Measurements from ENCODE around the gene UIMC1.

Gene UIMC1

GRCh38 chr5:176906796-176907195 lies 99.8 kb downstream of the UIMC1 start:
- no peak for DNase-seq (ENCODE audit: insufficient read length, low spot score)
- FAIRE-seq: no peak

- no peak for FAIRE-seq
Observed at GRCh38 chr5:176906126-176906525, 100.5 kb downstream of the UIMC1 start.

GRCh38 chr5:176904276-176904675 lies 102.3 kb downstream of the UIMC1 start:
- no peak for FAIRE-seq

More at GRCh38 chr5:176906126-176906525, 100.5 kb downstream of the UIMC1 start:
- no peak for DNase-seq (ENCODE audit: insufficient read length, low spot score)

GRCh38 chr5:176902911-176903664 lies 103.5 kb downstream of the UIMC1 start:
- FAIRE-seq (no peak), DNase-seq (ENCODE audit: insufficient read length, low spot score) (no peak)

More at GRCh38 chr5:176904276-176904675, 102.3 kb downstream of the UIMC1 start:
- DNase-seq (ENCODE audit: insufficient read length, low spot score): no peak

GRCh38 chr5:176902102-176902814 lies 104.3 kb downstream of the UIMC1 start:
- DNase-seq (ENCODE audit: insufficient read length, low spot score) (no peak), FAIRE-seq (no peak)

- FAIRE-seq (no peak), DNase-seq (ENCODE audit: insufficient read length, low spot score) (no peak)
Observed at GRCh38 chr5:176901260-176902101, 105.1 kb downstream of the UIMC1 start.

GRCh38 chr5:176900780-176901204 lies 105.8 kb downstream of the UIMC1 start:
- FAIRE-seq: no peak

GRCh38 chr5:176899946-176900779 lies 106.4 kb downstream of the UIMC1 start:
- FAIRE-seq: no peak
- no peak for DNase-seq (ENCODE audit: insufficient read length, low spot score)

More at GRCh38 chr5:176900780-176901204, 105.8 kb downstream of the UIMC1 start:
- DNase-seq (ENCODE audit: insufficient read length, low spot score): no peak

- no peak for DNase-seq (ENCODE audit: insufficient read length, low spot score)
- no peak for FAIRE-seq
Observed at GRCh38 chr5:176899296-176899891, 107.2 kb downstream of the UIMC1 start, which contains the start of gene HK3. Gene HK3, minus strand, starts transcription at chr5:176899346. Its CDS starts 3,187 bp downstream, at chr5:176896159.

GRCh38 chr5:176897263-176897662 lies 109.3 kb downstream of the UIMC1 start:
- FAIRE-seq: no peak
- DNase-seq (ENCODE audit: insufficient read length, low spot score): no peak

GRCh38 chr5:176895831-176896230 lies 110.7 kb downstream of the UIMC1 start:
- FAIRE-seq (no peak), DNase-seq (ENCODE audit: insufficient read length, low spot score) (no peak)

- FAIRE-seq (no peak), DNase-seq (ENCODE audit: insufficient read length, low spot score) (no peak)
Observed at GRCh38 chr5:176894298-176894697, 112.3 kb downstream of the UIMC1 start.

- DNase-seq (ENCODE audit: insufficient read length, low spot score) (no peak), FAIRE-seq (no peak)
Observed at GRCh38 chr5:176892663-176893062, 113.9 kb downstream of the UIMC1 start.

- DNase-seq (ENCODE audit: insufficient read length, low spot score) (no peak), FAIRE-seq (no peak)
Observed at GRCh38 chr5:176891331-176891958, 115.1 kb downstream of the UIMC1 start.

- FAIRE-seq: no peak
Observed at GRCh38 chr5:176890455-176891330, 115.9 kb downstream of the UIMC1 start.

GRCh38 chr5:176889321-176890280 lies 117.0 kb downstream of the UIMC1 start:
- DNase-seq (ENCODE audit: insufficient read length, low spot score) (no peak), FAIRE-seq (no peak)

More at GRCh38 chr5:176890455-176891330, 115.9 kb downstream of the UIMC1 start:
- DNase-seq (ENCODE audit: insufficient read length, low spot score): no peak

GRCh38 chr5:176888865-176889165 lies 117.8 kb downstream of the UIMC1 start:
- DNase-seq (ENCODE audit: insufficient read length, low spot score) (no peak), FAIRE-seq (no peak)
